NCI-H510A treated with DMSO at 0.1 percent for 48 hours (cell line): ENCODE data around the gene ZNF227.
A peak's percentile ranks its signal among the peaks of the same experiment; 100 is the strongest.
"Not testable (repeated sequence)": the region's sequence is repeated elsewhere in the genome, so short reads cannot be mapped to it uniquely, and the experiment has no call there.

ENCODE experiments used
- DNase-seq: peaks from one replicate; lab custom pipeline; 2025; lab: John Stamatoyannopoulos, UW

The ZNF227 gene

DNA sequence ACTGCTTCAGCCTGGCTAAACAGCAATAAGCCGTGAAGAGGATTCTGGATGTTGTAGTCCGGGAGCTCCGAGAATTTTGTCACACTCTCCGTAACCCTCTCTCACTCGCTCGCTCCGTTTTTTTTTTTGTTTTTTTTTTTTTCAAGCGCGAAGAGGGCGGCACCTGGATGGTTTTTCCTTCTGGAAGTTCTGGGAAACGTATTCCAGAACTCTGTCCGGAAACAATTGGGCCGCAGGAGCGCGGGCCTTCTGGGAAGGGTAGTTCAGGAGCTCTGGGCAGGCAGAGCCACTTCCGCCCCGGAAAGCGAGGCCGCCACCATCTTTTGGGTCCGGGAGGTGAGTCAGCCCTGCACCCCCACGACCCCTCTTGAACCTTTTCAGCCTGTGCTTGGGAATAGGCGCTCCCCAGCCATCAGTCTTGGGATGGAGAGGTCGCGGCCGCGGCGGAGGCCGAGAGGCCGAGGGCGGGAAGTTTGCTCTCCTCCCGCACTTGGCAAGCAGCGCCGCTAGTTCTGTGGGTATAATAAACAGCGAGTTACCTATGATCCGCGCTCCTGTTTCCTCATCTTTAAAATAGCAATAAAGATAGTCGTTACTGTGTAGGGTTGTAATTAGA is at the start of gene ZNF227:
Gene ZNF227 (plus strand): TSS at position 283 of the 616 bp plus-strand sequence. CDS start 5,261 bp downstream, outside the sequence.
- peak; percentile 82 for DNase-seq

DNA sequence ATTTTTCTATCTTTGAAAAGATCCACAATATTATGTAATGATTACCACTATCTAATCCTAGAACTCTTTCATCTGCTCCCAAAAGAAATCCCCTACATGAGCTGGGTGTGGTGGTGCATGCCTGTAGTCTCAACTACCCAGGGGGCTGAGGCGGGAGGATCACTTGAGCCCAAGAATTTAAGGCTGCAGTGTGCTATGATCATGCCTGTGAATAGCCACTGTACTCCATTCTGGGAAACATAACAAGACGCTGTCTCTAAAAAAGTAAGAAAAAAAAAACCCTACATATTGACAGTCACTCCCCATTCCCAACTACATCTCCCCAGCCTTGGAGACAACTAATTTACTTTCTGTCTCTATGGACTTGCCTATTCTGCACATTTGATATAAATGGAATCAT is 48.5 kb upstream of the ZNF227 start:
- DNase-seq, result no peak

DNA sequence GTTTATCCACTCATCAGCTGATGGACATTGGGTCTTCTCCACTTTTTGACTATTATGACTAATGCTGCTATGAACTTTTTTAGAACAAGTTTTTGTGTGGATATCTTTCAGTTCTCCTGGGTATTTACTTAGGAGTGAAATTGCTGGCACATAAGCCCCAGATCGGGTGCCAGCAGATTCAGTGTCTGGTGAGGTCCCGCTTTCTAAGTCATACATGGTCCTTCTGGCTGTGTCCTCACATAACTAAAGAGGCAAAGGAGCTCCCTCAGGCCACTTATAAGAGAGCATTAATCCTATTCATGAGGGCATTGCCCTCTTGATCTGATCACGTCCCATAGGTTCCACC is 48.0 kb upstream of the ZNF227 start:
- no peak for DNase-seq

DNA sequence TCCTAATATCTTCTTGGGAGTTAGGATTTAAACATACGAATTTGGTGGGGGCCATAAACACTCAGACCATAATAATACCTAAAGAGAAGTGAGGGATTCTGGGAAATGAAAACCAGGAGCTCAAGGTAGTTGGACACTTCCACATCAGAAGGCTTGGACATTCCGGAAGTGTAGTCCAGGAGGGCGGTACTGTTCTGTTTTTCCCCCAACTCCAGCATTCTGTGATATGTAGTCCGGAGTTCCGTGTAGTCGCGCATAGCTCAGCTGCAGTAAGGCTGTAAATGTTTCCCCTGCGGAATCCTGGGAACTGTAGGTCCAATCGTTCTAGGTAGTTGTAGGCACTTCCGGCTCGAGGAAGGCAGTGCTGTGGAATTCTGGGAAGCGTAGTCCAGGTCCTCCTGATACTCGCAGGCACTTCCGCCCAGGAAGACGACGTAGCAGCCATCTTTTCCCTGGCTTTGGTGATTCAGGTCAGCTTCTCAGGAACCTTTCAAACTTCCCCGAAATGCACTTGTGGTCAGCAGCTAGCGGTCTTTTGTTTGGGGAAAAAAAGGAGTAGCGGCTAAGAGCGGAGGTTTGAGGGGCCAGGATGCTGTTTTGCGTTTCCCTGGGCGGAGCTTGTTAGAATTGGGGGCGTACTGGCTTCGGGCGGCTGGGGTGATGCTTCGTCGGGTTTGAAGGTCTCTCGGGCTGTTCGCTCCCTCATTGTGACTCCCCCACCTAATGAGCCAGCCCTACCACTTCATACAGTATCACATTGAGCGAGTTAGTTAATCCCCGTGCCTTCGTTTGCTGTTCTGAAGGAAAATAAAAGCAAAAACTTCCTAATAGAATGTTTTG is 47.4 kb upstream of the ZNF227 start, which contains the start of gene ZNF226:
Gene ZNF226 (plus strand): TSS at position 428 of the 840 bp plus-strand sequence. CDS start 4,981 bp downstream, outside the sequence.
- DNase-seq, result peak; percentile 96

DNA sequence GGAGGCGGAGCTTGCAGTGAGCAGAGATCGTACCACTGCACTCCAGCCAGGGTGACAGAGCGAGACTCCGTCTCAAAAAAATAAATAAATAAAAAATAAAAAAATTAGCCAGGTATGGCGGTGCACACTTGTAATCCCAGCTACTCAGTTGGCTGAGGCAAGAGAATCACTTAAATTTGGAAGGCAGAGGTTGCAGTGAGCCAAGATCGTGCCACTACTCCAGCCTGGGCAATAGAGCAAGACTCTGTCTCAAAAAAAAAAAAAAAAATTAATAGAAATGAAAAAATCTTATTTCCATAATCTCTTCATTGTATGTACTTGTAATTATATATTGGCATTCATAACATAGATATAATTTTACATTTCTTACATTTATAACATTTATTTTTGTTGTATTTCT is 41.7 kb upstream of the ZNF227 start:
- DNase-seq, result not testable (repeated sequence)

DNA sequence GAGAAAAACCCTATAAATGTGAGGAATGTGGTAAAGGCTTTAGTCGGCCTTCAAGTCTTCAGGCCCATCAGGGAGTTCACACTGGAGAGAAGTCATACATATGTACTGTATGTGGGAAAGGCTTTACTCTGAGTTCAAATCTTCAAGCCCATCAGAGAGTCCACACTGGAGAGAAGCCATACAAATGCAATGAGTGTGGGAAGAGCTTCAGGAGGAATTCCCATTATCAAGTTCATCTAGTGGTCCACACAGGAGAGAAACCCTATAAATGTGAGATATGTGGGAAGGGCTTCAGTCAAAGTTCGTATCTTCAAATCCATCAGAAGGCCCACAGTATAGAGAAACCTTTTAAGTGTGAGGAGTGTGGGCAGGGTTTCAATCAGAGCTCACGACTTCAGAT is 35.7 kb upstream of the ZNF227 start:
- DNase-seq, result no peak

DNA sequence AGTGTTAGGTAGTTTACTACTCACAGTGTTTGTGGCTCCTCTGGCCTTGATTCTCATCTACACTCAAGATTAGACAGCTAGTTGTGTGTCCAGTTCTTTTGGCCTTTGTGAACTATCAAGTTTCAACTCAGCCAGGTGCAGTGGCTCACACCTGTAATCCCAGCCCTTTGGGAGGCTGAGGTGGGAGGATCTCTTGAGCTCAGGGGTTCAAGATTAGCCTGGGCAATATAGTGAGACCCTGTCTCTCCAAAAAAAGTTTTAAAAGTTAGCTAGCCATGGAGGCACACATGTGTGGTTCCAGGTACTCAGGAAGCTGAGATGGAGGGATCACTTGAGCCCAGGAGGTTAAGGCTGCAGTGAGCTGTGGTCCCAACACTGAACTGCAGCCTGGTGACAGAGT is 31.4 kb upstream of the ZNF227 start:
- DNase-seq, result no peak

DNA sequence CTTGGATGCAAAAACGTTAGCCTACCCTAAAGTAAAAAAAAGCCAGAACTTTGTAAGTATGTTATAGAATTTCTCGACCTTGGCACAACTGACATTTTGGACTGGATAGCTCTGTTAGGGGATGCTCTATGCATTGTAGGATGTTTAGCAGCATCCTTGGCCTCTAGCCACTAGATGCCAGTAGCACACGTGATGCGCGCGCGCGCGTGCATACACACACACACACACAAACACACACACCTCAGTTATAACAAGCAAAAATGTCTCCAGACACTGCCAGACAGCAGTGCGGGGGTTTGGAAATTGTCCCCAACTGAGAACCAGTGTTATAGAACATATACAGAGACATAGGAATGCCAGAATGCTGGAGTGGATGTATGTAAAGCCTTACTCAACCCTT is 30.2 kb upstream of the ZNF227 start:
- DNase-seq, result no peak

DNA sequence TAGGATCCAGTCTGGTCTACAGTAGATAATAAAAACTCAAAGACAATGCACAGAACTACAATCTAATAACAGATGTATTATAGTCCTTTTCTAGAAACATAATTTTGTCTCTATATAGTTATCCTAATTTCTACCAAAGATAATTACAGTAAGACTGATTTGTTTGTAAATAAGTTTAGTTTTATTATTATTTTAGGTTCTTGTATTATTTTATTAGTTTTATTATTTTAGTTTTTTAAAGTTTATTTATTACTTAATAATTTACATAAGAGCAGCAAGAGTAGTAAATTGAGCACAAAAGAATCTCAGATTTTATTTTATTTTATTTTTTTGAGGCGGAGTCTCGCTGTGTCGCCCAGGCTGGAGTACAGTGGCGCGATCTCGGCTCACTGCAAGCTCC is 22.3 kb upstream of the ZNF227 start:
- DNase-seq, result no peak

DNA sequence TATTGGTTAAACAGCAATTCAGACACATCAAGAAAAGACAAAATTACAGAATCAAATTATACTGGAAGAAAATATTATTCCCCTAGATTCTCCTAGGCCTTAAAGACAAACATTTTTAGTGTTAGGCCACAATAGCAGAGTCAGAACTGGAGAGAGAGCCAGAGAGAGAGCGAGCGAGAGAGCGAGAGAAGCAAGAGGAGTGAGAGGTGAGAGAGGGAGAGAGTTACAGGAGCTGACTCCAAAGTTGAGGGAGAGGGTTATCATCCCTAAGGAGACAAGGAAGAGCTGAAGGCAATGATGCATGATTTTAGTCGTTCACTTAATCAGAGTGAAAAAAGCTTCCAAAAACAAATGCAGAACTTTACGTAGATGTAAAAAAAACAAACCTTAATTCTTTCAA is 20.2 kb upstream of the ZNF227 start:
- DNase-seq, result no peak

DNA sequence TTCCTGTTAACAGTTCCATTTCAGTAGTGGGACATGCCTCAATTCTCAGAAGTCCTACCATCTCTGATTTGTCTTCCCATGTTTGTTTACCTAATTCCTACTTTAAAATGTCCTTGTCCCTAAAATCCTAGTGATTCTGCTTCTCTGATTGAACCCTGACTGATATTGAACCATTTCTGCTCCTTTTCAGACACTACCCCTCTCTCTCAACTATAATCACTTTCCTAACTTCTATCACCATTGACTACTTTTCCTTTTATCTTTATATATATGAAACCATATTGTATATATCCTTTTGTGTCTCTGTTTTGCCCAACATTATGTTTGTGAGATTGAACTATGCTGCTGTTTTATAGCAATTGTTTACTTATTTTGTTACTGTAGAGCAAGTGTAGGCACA is 15.6 kb upstream of the ZNF227 start:
- DNase-seq, result no peak

DNA sequence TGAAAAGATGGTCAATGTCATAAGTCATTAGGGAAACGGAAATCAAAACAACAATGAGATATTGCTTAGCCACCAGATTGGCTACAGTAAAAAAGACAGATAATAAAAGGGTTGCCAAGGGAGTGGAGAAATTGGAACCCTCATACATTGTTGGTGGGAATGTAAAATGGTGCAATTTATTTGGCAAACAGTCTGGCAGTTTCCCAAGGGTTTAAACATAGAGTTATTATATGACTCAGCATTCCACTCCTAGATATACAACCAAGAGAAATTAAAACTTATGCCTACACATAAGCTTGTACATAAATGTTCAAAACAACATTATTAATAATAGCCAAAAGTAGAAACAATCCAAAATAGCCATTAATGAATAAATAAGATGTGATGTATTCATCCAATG is 9.9 kb upstream of the ZNF227 start:
- DNase-seq, result no peak

DNA sequence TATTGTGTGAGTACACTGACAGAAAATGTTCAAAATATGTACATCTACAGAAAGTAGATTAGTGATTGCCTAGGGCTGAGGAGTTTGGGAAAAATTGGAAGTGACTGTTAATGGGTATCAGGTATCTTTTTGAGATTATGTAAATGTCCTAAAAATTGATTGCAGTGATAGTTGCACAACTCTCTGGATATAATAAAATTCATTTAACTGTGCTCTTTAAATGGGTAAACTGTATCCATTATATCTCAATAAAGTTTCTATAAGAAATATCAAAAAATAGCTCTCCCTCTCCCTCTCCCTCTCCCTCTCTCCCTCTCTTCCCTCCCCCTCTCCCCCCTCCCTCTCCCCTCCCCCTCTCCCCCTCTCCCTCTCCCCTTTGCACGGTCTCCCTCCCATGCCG is 9.4 kb upstream of the ZNF227 start:
- DNase-seq, result no peak

DNA sequence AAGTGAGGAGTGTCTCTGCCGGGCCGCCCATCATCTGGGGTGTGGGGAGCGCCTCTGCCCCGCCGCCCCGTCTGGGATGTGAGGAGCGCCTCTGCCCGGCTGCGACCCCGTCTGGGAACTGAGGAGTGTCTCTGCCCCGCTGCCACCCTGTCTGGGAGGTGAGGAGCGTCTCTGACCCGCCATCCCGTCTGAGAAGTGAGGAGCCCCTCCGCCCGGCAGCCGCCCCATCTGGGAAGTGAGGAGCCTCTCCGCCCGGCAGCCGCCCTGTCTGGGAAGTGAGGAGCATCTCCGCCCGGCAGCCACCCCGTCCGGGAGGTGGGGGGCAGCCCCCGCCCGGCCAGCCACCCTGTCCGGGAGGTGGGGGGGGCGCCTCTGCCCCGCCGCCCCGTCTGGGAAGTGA is 8.5 kb upstream of the ZNF227 start:
- not testable (repeated sequence) for DNase-seq

DNA sequence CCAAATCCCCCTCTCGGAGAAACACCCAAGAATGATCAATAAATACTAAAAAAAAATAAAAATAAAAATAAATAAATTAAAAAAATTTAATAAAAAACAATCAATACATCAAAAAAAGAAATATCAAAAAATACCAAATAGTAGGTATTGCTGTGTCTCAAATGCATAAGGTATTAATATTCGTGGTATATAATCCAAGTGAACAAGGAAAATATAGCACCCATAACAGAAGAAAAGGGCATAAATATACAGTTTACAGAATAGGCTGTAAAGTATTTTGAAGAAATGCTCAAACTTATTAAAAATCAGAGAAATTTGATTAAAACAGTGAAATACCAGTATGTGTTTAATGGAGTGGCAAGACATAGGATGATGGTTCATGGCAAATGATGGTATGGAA is 7.6 kb upstream of the ZNF227 start:
- DNase-seq, result no peak

DNA sequence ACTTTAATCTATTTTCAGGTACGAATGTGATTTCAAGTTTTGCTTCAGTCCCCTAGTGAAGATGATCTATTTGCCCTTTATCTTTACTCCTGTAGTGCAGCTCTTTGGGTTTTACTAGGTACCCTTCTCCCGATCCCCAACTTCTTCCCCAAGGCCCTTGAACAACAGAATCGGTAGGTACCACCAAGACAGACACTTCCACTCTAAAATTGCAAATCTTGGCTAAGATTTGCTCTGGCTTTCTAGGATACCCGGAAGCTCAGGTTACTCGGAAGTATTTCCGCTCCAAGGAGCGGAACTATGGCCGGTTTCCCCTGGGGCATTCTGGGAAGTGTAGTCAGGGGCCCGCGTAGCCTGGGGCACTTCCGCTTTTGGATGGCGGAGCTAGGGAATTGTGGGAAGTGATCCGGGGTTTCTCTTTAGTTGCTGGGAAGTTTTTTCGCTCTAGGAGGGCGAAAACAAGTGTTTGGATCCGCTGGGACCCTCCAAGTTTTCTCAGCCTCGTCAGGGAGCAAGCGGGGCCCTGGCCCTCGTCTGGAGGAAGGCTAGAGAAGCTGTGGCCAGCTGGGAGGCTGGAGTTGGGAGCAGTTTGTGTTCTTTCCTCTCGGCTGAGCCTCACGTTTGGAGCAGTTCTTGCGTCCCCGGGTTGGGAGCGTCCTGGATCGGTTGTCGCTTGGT is 5.1 kb upstream of the ZNF227 start:
- DNase-seq, result peak; percentile 84

DNA sequence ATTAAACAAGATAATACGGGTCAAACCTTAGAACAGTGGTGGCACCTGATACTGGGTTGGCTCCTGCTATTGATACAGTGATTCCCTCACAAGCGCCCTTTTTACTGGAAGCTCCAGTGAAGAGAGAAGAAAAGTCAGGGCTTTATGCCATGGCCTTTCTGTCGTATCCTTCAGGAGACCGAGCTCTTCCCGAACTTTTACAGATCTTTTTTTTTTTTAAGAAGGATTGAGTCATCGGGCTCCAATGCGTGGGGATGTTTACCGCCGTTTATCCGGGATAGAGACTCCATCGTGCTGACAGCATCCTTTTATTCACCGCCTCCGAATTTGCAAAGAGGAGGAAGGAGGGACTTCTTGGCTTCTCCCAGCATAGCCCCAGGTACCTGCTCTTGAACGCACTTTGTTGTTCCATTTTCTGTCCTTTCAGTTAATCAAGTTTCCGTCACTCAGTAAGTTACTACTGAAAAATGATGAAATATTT is 574 bp downstream of the ZNF227 start:
- peak; percentile 25 for DNase-seq

DNA sequence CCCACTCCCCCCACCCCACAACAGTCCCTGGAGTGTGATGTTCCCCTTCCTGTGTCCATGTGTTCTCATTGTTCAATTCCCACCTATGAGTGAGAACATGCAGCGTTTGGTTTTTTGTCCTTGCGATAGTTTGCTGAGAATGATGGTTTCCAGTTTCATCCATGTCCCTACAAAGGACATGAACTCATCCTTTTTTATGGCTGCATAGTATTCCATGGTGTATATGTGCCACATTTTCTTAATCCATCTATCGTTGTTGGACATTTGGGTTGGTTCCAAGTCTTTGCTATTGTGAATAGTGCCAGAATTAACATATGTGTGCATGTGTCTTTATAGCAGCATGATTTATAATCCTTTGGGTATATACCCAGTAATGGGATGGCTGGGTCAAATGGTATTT is 7.6 kb downstream of the ZNF227 start:
- not testable (repeated sequence) for DNase-seq

DNA sequence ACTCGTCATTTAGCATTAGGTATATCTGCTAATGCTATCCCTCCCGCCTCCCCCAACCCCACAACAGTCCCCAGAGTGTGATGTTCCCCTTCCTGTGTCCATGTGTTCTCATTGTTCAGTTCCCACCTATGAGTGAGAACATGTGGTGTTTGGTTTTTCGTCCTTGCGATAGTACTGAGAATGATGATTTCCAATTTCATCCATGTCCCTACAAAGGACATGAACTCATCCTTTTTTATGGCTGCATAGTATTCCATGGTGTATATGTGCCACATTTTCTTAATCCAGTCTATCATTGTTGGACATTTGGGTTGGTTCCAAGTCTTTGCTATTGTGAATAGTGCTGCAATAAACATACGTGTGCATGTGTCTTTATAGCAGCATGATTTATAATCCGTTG is 8.4 kb downstream of the ZNF227 start:
- DNase-seq, result not testable (repeated sequence)

DNA sequence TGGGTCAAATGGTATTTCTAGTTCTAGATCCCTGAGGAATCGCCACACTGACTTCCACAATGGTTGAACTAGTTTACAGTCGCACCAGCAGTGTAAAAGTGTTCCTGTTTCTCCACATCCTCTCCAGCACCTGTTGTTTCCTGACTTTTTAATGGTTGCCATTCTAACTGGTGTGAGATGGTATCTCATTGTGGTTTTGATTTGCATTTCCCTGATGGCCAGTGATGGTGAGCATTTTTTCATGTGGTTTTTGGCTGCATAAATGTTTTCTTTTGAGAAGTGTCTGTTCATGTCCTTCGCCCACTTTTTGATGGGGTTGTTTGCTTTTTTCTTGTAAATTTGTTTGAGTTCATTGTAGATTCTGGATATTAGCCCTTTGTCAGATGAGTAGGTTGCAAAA is 9.0 kb downstream of the ZNF227 start:
- not testable (repeated sequence) for DNase-seq

DNA sequence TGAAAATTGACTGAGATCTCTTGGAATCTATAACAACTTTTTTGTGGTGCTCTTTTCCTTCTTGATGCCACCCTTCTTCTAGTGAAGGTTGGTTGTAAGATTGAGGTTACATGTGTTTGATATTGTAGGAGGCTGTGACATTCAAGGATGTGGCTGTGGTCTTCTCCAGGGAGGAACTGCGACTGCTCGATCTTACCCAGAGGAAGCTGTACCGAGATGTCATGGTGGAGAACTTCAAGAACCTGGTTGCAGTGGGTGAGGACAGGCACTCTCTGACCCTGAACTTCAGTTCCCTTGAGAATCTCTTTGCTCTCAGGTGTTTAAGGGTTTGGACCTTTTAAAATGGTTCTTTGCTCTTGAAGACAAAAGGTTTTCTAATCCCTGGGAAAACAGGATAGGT is 16.0 kb downstream of the ZNF227 start:
- DNase-seq, result no peak

DNA sequence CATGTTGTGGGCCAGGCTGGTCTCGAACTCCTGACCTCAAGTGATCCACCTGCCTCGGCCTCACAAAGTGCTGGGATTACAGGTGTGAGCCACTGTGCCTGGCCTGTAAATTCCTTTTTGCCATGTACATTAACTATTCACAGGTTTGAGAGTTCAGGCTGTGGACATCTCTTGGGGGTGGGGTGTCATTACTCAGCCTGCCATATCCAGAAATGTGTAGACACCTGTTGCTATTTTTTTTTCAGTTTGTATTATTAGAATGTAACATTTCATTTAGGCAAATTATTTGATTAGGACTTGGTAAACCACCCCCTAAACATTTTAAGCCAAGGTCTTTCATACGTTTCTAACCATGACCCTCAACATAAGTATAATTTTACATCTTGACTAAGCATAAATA is 20.5 kb downstream of the ZNF227 start:
- DNase-seq, result no peak

DNA sequence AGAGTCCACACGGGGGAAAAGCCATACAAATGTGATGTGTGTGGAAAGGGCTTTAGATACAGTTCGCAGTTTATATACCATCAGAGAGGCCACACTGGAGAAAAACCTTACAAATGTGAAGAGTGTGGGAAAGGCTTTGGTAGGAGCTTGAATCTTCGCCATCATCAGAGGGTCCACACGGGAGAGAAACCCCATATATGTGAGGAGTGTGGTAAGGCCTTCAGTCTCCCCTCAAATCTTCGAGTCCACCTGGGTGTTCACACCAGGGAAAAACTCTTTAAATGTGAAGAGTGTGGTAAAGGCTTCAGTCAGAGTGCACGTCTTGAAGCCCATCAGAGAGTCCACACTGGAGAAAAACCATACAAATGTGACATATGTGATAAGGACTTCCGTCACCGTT is 24.1 kb downstream of the ZNF227 start:
- DNase-seq, result no peak
